GM12878 (cell line): ENCODE measurements around the gene CRYAB. TPM values are rescaled to one million over a fixed set of nuclear protein-coding genes. Genes with fewer than 3 reads are reported as not detected.

ENCODE experiments used
- ATAC-seq: fragments of 200-7000 bp; cut with Tn5 transposase; 3 replicates; pipeline ENCODE4 v1.9.1; 2020; ENCODE audit warnings: mild to moderate bottlenecking, moderate library complexity
- BruUV-seq: library from RNA; stranded (reverse); fragments of 400-500 nt; replicated peaks from 2 replicates; lab custom pipeline; 2021; lab: Mats Ljungman, UMichigan
- CTCF ChIA-PET: fragments of 300-600 bp; sonication (Branson Sonifier 250); formaldehyde crosslinking; extraction: SDS; loops from one replicate; lab custom pipeline; 2021; ENCODE audit warnings: inconsistent platforms; lab: Yijun Ruan, JAX
- POLR2A ChIA-PET: fragments of 350-600 bp; formaldehyde crosslinking; extraction: SDS; loops from one replicate; lab custom pipeline; 2021; ENCODE audit warnings: inconsistent platforms; lab: Charles Lee
- RAD21 ChIA-PET: fragments of 300-600 bp; sonication (Branson Sonifier 250); formaldehyde crosslinking; loops from one replicate; lab custom pipeline; 2023; ENCODE audit warnings: antibody characterized with exemption; ENCODE audit not compliant: unreplicated experiment; lab: Charles Lee
- SMC1A ChIA-PET: fragments of 300-600 bp; sonication (Branson Sonifier 250); formaldehyde crosslinking; loops from one replicate; lab custom pipeline; 2023; ENCODE audit not compliant: unreplicated experiment, uncharacterized antibody; lab: Charles Lee
- DNase-seq: peaks from one replicate; pipeline ENCODE4 v3.0.0-alpha.2; 2011; ENCODE audit warnings: low read depth, low spot score
- FAIRE-seq: peaks from 3 replicates; lab custom pipeline; 2011; peaks lifted over from hg19 to GRCh38; lab: Jason Lieb, UNC
- H2AFZ ChIP-seq: 2 replicates; pipeline ENCODE4 v1.6.0; 2011; ENCODE audit warnings: low read depth, low read length, control low read depth; ENCODE audit not compliant: control insufficient read depth
- H3K27ac ChIP-seq: 2 replicates; pipeline ENCODE4 v1.5.1; 2011; ENCODE audit warnings: control low read depth; ENCODE audit not compliant: control insufficient read depth, insufficient read depth
- H3K27me3 ChIP-seq, 2 experiments: replicated peaks in 1 of 2; 2 replicates each; pipeline versions ENCODE4 v1.6.0 to v1.6.1; 2011; ENCODE audit warnings: low read length in 1 of 2; ENCODE audit not compliant: control insufficient read depth in 2 of 2, insufficient read depth in 2 of 2
- H3K36me3 ChIP-seq, 2 experiments: 2 replicates each; pipeline ENCODE4 v1.5.1; 2011; ENCODE audit warnings: low read length in 1 of 2; ENCODE audit not compliant: control insufficient read depth in 2 of 2, insufficient read depth in 2 of 2
- H3K4me1 ChIP-seq: 2 replicates; pipeline ENCODE4 v1.6.1; 2011; ENCODE audit warnings: mild to moderate bottlenecking, low read length, moderate library complexity, mixed read lengths; ENCODE audit not compliant: control insufficient read depth, insufficient read depth
- H3K4me2 ChIP-seq: 2 replicates; pipeline ENCODE4 v1.6.0; 2011; ENCODE audit warnings: control low read depth; ENCODE audit not compliant: control insufficient read depth, insufficient read depth
- H3K4me3 ChIP-seq: fragments of 200-600 bp; sonication (generic); 2 replicates; pipeline ENCODE4 v1.5.1; 2016
- H3K79me2 ChIP-seq: 2 replicates; pipeline ENCODE4 v1.6.0; 2011; ENCODE audit warnings: low read length; ENCODE audit not compliant: control insufficient read depth, insufficient read depth
- H3K9ac ChIP-seq: 2 replicates; pipeline ENCODE4 v1.8.0; 2011; ENCODE audit warnings: low read length, control low read depth, mixed read lengths; ENCODE audit not compliant: control insufficient read depth, insufficient read depth
- H3K9me3 ChIP-seq: replicated peaks from 3 replicates; pipeline ENCODE4 v1.5.1; 2011; ENCODE audit warnings: mild to moderate bottlenecking, low read length; ENCODE audit not compliant: control insufficient read depth, insufficient read depth
- H4K20me1 ChIP-seq: 2 replicates; pipeline ENCODE4 v1.6.0; 2011; ENCODE audit not compliant: control insufficient read depth, insufficient read depth
- BMI1 ChIP-seq: fragments of 450-650 bp; IDR thresholded peaks from 2 replicates; pipeline ENCODE4 v1.6.1; 2016; ENCODE audit warnings: mild to moderate bottlenecking, moderate library complexity, borderline replicate concordance
- CTCF ChIP-seq, 3 experiments: IDR thresholded peaks in 2 of 3; conservative IDR thresholded peaks in 1 of 3; 2 replicates each; pipeline ENCODE4 v1.5.1; 2011; ENCODE audit warnings: low read depth in 3 of 3, low read length in 3 of 3, mild to moderate bottlenecking in 3 of 3, control low read depth in 2 of 3, moderate library complexity in 2 of 3, inconsistent platforms in 1 of 3, mixed read lengths in 1 of 3; ENCODE audit not compliant: control insufficient read depth in 2 of 3, insufficient read depth in 1 of 3; ENCODE audit errors: extremely low read depth in 1 of 3
- IKZF2 ChIP-seq, 2 experiments: fragments of 450-650 bp; IDR thresholded peaks; 2 replicates each; pipeline ENCODE4 v1.6.1; 2017; ENCODE audit warnings: mild to moderate bottlenecking in 2 of 2, moderate library complexity in 2 of 2
- NFYB ChIP-seq: IDR thresholded peaks from 2 replicates; pipeline ENCODE4 v1.6.1; 2011; ENCODE audit warnings: low read depth, mild to moderate bottlenecking, low read length, improper control_type of control experiment, moderate library complexity; ENCODE audit not compliant: insufficient read depth
- SIN3A ChIP-seq: IDR thresholded peaks from 2 replicates; pipeline ENCODE4 v1.6.1; 2012; ENCODE audit warnings: low read depth, low read length, improper control_type of control experiment
- ZNF622 ChIP-seq: fragments of 450-650 bp; IDR thresholded peaks from 2 replicates; pipeline ENCODE4 v1.6.1; 2017; ENCODE audit warnings: mild to moderate bottlenecking, inconsistent platforms
- WGBS: methylation state at CpG from one replicate; pipeline ENCODE4 v1.1.6; 2016; ENCODE audit warnings: low lambda C conversion rate; ENCODE audit not compliant: insufficient replicate concordance, insufficient coverage; ENCODE audit errors: missing lambda C conversion rate; 5-methylcytosine and 5-hydroxymethylcytosine counted together
- in situ Hi-C: fragments of 300-500 bp; cut with MboI; formaldehyde crosslinking; loops from 9 replicates; pipeline ENCODE4 v1.14.3; 2018; ENCODE audit warnings: mixed read lengths
- intact Hi-C: fragments of 100-400 bp; cut with micrococcal nuclease; formaldehyde crosslinking; loops from one replicate; pipeline ENCODE4 v1.14.2; 2022; ENCODE audit not compliant: unreplicated experiment
- polyA plus RNA-seq, 11 experiments: library from polyadenylated mRNA; depleted of rRNA in 4 of 11; unstranded in 6 of 11; stranded (reverse) in 5 of 11; fragments of >200 nt; fragmentation: Nextera tagmentation in 4 of 11; fragmentation: Illumina TruSeq in 1 of 11; extraction: Ambion mirVana in 4 of 11; extraction: Trizol in 1 of 11; gene quantifications; 1 replicate in 1 of 11; 2 replicates in 10 of 11; pipeline versions ENCODE4 v1.2.1 to v1.2.3, GENCODE V29; 2011 to 2016; ENCODE audit warnings: inconsistent platforms in 2 of 11, missing spikeins in 2 of 11, low read depth in 1 of 11
- total RNA-seq, 4 experiments: library from RNA; depleted of rRNA in 3 of 4; stranded (reverse); fragments of >200 nt in 3 of 4; fragmentation: Illumina TruSeq in 1 of 4; extraction: Trizol in 1 of 4; gene quantifications; 2 replicates each; pipeline versions ENCODE4 v1.2.1 to v1.2.3, GENCODE V29; 2013 to 2021

The CRYAB gene
- total and polyA plus RNA-seq, 10 of the 15 experiments (the other 5 are each of a cell fraction or from before 2014, with no cell fraction given) = 0.72 to 1.0 TPM; not detected in 8

- ChIA-PET CTCF (interaction anchor here (1.1 to 2.3 kb wide), 4 partner anchors 8 to 63 kb away, joined by 3 to 8 read pairs (median 4); no protein-coding TSS in a partner anchor), SMC1A (interaction anchor here (0.5 kb wide), 1 partner anchor 154 kb away, joined by 3 read pairs; no protein-coding TSS in a partner anchor), RAD21 (no interaction called here), POLR2A (no interaction called here)
- H3K27ac ChIP-seq = no peak within 1 kb of the TSS
- no peak for DNase-seq
- no peak within 1 kb of the TSS for H3K4me3 ChIP-seq
- no peak within 1 kb of the TSS for H2AFZ ChIP-seq
- H3K79me2 ChIP-seq = no peaks in the 10 kb centered on the region
- no peak for ATAC-seq
- in situ Hi-C loops (no loop called here), intact Hi-C loops (no loop called here)
- H3K9ac ChIP-seq = no peak within 1 kb of the TSS
- H3K9me3 ChIP-seq = no peaks in the 10 kb centered on the region
- TF ChIP-seq CTCF (IDR thresholded peaks at IDR 0.05 in 2 of 3, conservative IDR thresholded peaks at IDR 0.05 in 1 of 3; ENCODE audit: control insufficient read depth in 2 of 3, extremely low read depth in 1 of 3, insufficient read depth in 1 of 3, low read depth in 3 of 3, low read length in 3 of 3) = no peak
- TF ChIP-seq ZNF622 = no peak
- TF ChIP-seq BMI1 = no peak
- TF ChIP-seq IKZF2 (IDR thresholded peaks at IDR 0.05) = no peak
- TF ChIP-seq SIN3A = no peak
- no peak for TF ChIP-seq NFYB
- no peaks in the 10 kb centered on the region for H3K36me3 ChIP-seq
- WGBS = 68% methylated on average over 19 of the region's 19 CpGs
- H3K4me1 ChIP-seq = no peaks in the 10 kb centered on the region
- no TSS peak for BruUV-seq
- no peak for FAIRE-seq
- H4K20me1 ChIP-seq = no peaks in the 10 kb centered on the region
- no peaks in the 10 kb centered on the region; a peak in 1 of 4 replicates for H3K27me3 ChIP-seq
- H3K4me2 ChIP-seq = no peak within 1 kb of the TSS
Measured at GRCh38 chr11:111918390-111919256, 7.1 kb upstream of the CRYAB start, which contains the start of gene C11orf52. TSS of gene C11orf52 (plus strand) at chr11:111918913. CDS start at chr11:111918973, 60 bp downstream.
